Mononuclear cell (primary cell): ENCODE data around the gene ESRRA. TPM values are rescaled to one million over a fixed set of nuclear protein-coding genes. Genes with fewer than 3 reads are reported as not detected.

Source experiments
- H3K27me3 ChIP-seq: 2 replicates; pipeline ENCODE4 v1.6.0; 2011; ENCODE audit warnings: low read length, control low read depth; ENCODE audit not compliant: insufficient read depth
- H3K4me1 ChIP-seq: 2 replicates; pipeline ENCODE4 v1.5.1; 2011; ENCODE audit warnings: mild to moderate bottlenecking, low read length, control low read depth; ENCODE audit not compliant: insufficient read depth
- H3K4me3 ChIP-seq: 2 replicates; pipeline ENCODE4 v1.5.1; 2011; ENCODE audit warnings: mild to moderate bottlenecking, low read length, moderate library complexity
- H3K9me3 ChIP-seq: 2 replicates; pipeline ENCODE4 v1.5.1; 2011; ENCODE audit warnings: low read depth, mild to moderate bottlenecking, control low read depth, low read length
- total RNA-seq: library from RNA; depleted of rRNA; stranded (reverse); fragments of >200 nt; gene quantifications from one replicate; pipeline ENCODE4 v1.2.3, GENCODE V29; 2012

ESRRA gene
- total RNA-seq, 1 donor, result 8.5 TPM

GRCh38 chr11:64267207-64267945, 37.9 kb upstream of the ESRRA start:
- H3K27me3 ChIP-seq, result no peaks in the 10 kb centered on the region
- peaks cover 35% of the 10 kb centered on the region for H3K4me1 ChIP-seq
- H3K4me3 ChIP-seq, result no peak overlapping the region
- H3K9me3 ChIP-seq, result no peaks in the 10 kb centered on the region

GRCh38 chr11:64268025-64268892, 37.1 kb upstream of the ESRRA start:
- H3K4me1 ChIP-seq, result peaks cover 35% of the 10 kb centered on the region
- H3K9me3 ChIP-seq, result no peaks in the 10 kb centered on the region
- H3K27me3 ChIP-seq, result no peaks in the 10 kb centered on the region
- peak overlapping the region; percentile 66 for H3K4me3 ChIP-seq

- peaks cover 35% of the 10 kb centered on the region for H3K4me1 ChIP-seq
- H3K9me3 ChIP-seq, result no peaks in the 10 kb centered on the region
- H3K27me3 ChIP-seq, result no peaks in the 10 kb centered on the region
- H3K4me3 ChIP-seq, result peak overlapping the region; percentile 66
Observed at GRCh38 chr11:64268893-64269539, 36.3 kb upstream of the ESRRA start.

- no peaks in the 10 kb centered on the region for H3K27me3 ChIP-seq
- H3K9me3 ChIP-seq, result no peaks in the 10 kb centered on the region
- H3K4me1 ChIP-seq, result peaks cover 35% of the 10 kb centered on the region
- peak overlapping the region; percentile 66 for H3K4me3 ChIP-seq
Observed at GRCh38 chr11:64269540-64270220, 35.6 kb upstream of the ESRRA start.

GRCh38 chr11:64275031-64275800, 30.1 kb upstream of the ESRRA start:
- no peaks in the 10 kb centered on the region for H3K9me3 ChIP-seq
- H3K27me3 ChIP-seq, result no peaks in the 10 kb centered on the region
- peaks cover 15% of the 10 kb centered on the region for H3K4me1 ChIP-seq
- H3K4me3 ChIP-seq, result no peak overlapping the region

- Histone ChIP-seq H3K4me1 (peaks cover 9% of the 10 kb centered on the region), H3K9me3 (no peaks in the 10 kb centered on the region), H3K27me3 (no peaks in the 10 kb centered on the region), H3K4me3 (no peak overlapping the region)
Observed at GRCh38 chr11:64275841-64276240, 29.5 kb upstream of the ESRRA start.

- H3K9me3 ChIP-seq, result no peaks in the 10 kb centered on the region
- H3K27me3 ChIP-seq, result no peaks in the 10 kb centered on the region
- no peak overlapping the region for H3K4me3 ChIP-seq
Observed at GRCh38 chr11:64276653-64277431, 28.5 kb upstream of the ESRRA start.

GRCh38 chr11:64278576-64279190, 26.6 kb upstream of the ESRRA start:
- no peak overlapping the region for H3K4me3 ChIP-seq
- H3K4me1 ChIP-seq, result peaks cover 4% of the 10 kb centered on the region

More at GRCh38 chr11:64276653-64277431, 28.5 kb upstream of the ESRRA start:
- H3K4me1 ChIP-seq, result peaks cover 5% of the 10 kb centered on the region

GRCh38 chr11:64281957-64282770, 23.2 kb upstream of the ESRRA start:
- no peaks in the 10 kb centered on the region for H3K9me3 ChIP-seq

More at GRCh38 chr11:64278576-64279190, 26.6 kb upstream of the ESRRA start:
- no peaks in the 10 kb centered on the region for H3K27me3 ChIP-seq
- H3K9me3 ChIP-seq, result no peaks in the 10 kb centered on the region

GRCh38 chr11:64283092-64283491, 22.2 kb upstream of the ESRRA start:
- peaks cover 19% of the 10 kb centered on the region for H3K4me1 ChIP-seq
- H3K27me3 ChIP-seq, result no peaks in the 10 kb centered on the region
- no peak overlapping the region for H3K4me3 ChIP-seq
- H3K9me3 ChIP-seq, result no peaks in the 10 kb centered on the region

More at GRCh38 chr11:64281957-64282770, 23.2 kb upstream of the ESRRA start:
- Histone ChIP-seq H3K27me3 (no peaks in the 10 kb centered on the region), H3K4me1 (peaks cover 19% of the 10 kb centered on the region), H3K4me3 (no peak overlapping the region)

GRCh38 chr11:64284048-64284961, 21.0 kb upstream of the ESRRA start, which contains the start of gene BAD:
TSS of gene BAD (minus strand) at chr11:64284665. CDS start at chr11:64284368, 297 bp downstream.
- Histone ChIP-seq H3K27me3 (no peaks in the 10 kb centered on the region), H3K4me1 (peaks cover 19% of the 10 kb centered on the region), H3K4me3 (peak within 1 kb of the TSS; percentile 77), H3K9me3 (no peaks in the 10 kb centered on the region)
